Measurements from ENCODE around the gene MKRN1.

GRCh38 chr7:140433396-140433795, 45.9 kb downstream of the MKRN1 start:
- TF ChIP-seq CTCF (IDR thresholded peaks at IDR 0.05; ENCODE audit: low read depth, low read length, poor library complexity, severe bottlenecking) (no peak), EZH2phosphoT487 (IDR thresholded peaks at IDR 0.05; ENCODE audit: borderline replicate concordance, low read length) (no peak)

All from DOHH2 (cell line).